ENCODE results near the gene CHRNB2. TPM values are rescaled to one million over a fixed set of nuclear protein-coding genes. Genes with fewer than 3 reads are reported as not detected.

CHRNB2 gene
- total and polyA plus RNA-seq, 9 of the 15 experiments (the other 6 are each of a cell fraction or from before 2014, with no cell fraction given): 0.01 TPM; not detected in 8

DNA sequence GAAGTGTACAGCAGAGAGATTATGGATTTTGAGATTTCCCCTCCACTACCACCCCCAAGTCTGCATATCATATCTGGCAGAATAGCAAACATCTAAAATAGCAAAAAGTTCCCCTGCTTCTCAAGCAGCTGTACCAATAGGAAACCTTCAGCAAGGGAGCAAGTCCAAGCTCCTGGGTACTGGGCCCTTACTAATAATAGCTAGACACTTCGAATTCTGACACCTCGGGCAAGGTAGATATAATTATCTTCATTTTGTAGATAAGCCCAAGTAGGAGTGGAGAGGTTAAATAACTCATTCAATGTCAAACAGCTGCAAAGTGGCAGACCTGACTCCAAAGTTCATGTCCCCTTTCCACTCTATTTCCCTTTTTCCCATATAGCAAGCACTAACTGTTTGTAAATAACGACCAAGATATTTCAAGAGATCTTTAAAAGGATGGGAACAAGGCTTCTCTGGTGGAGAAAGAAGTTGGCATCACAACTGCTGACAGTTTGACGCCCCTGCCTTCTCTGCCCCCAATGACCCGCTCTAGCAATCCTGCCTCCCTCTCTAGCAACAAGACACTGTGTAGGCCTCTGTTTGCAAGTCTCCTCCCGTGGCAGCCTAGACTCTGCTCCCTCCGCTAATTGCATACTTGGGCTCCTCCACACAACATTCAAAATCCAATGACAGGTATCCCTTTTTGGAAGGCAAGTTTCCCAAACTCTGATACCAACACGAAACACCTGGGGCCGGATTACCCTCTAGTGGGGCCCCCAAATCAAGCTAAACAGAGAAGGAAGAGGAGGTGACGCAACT, 59.1 kb downstream of the CHRNB2 start (continued):
- TF ChIP-seq NFATC3 (IDR thresholded peaks at IDR 0.05): no peak
- TF ChIP-seq ZNF431 (CRISPR knock-in tag; IDR thresholded peaks at IDR 0.05): 0 out of 2 replicates have a peak, but pooled peaks have one; percentile 32
- TF ChIP-seq PURB (CRISPR knock-in tag; IDR thresholded peaks at IDR 0.05; ENCODE audit: low read depth): no peak
- TF ChIP-seq HDAC3 (IDR thresholded peaks at IDR 0.05; ENCODE audit: borderline replicate concordance, partially characterized antibody): no peak
- TF ChIP-seq NR2C1 (IDR thresholded peaks at IDR 0.05): no peak
- TF ChIP-seq NR2C1 (tag; IDR thresholded peaks at IDR 0.05): no peak
- TF ChIP-seq CEBPG (CRISPR knock-in tag; IDR thresholded peaks at IDR 0.05): peak; percentile 93; the same call in 1 of the 2 replicates
- TF ChIP-seq CEBPG (tag; conservative IDR thresholded peaks at IDR 0.05 in 1 of 2, IDR thresholded peaks at IDR 0.05 in 1 of 2): peak in 1 of 2 experiments; percentile 94; a peak in 2 of 4 replicates
- no peak for TF ChIP-seq FIP1L1 (IDR thresholded peaks at IDR 0.05; ENCODE audit: low read depth, low read length, poor library complexity, severe bottlenecking)
- TF ChIP-seq, protein P1, sequence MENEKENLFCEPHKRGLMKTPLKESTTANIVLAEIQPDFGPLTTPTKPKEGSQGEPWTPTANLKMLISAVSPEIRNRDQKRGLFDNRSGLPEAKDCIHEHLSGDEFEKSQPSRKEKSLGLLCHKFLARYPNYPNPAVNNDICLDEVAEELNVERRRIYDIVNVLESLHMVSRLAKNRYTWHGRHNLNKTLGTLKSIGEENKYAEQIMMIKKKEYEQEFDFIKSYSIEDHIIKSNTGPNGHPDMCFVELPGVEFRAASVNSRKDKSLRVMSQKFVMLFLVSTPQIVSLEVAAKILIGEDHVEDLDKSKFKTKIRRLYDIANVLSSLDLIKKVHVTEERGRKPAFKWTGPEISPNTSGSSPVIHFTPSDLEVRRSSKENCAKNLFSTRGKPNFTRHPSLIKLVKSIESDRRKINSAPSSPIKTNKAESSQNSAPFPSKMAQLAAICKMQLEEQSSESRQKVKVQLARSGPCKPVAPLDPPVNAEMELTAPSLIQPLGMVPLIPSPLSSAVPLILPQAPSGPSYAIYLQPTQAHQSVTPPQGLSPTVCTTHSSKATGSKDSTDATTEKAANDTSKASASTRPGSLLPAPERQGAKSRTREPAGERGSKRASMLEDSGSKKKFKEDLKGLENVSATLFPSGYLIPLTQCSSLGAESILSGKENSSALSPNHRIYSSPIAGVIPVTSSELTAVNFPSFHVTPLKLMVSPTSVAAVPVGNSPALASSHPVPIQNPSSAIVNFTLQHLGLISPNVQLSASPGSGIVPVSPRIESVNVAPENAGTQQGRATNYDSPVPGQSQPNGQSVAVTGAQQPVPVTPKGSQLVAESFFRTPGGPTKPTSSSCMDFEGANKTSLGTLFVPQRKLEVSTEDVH (IDR thresholded peaks at IDR 0.05; ENCODE audit: low read depth, partially characterized antibody): no peak
- no peak for TF ChIP-seq POLR2AphosphoS5 (IDR thresholded peaks at IDR 0.05; ENCODE audit: control insufficient read depth, insufficient read depth, low read depth, low read length)
- TF ChIP-seq, protein P2, sequence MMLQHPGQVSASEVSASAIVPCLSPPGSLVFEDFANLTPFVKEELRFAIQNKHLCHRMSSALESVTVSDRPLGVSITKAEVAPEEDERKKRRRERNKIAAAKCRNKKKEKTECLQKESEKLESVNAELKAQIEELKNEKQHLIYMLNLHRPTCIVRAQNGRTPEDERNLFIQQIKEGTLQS (IDR thresholded peaks at IDR 0.05): peak; percentile 95; the same call in 1 of the 2 replicates
- TF ChIP-seq, protein P2 (CRISPR knock-in tag; conservative IDR thresholded peaks at IDR 0.05): 0 out of 2 replicates have a peak, but pooled peaks have one; percentile 41
- no peak for TF ChIP-seq SNIP1 (IDR thresholded peaks at IDR 0.05; ENCODE audit: low read depth)
- no peak for TF ChIP-seq ZNF12 (CRISPR knock-in tag; IDR thresholded peaks at IDR 0.05)
- TF ChIP-seq RBFOX2 (IDR thresholded peaks at IDR 0.05; ENCODE audit: low read depth, low read length): no peak
- no peak for TF ChIP-seq FOXJ3 (CRISPR knock-in tag; IDR thresholded peaks at IDR 0.05)
- TF ChIP-seq GABPB1 (CRISPR knock-in tag; IDR thresholded peaks at IDR 0.05): no peak
- TF ChIP-seq FOXJ2 (tag; IDR thresholded peaks at IDR 0.05): no peak
- TF ChIP-seq KAT7 (CRISPR knock-in tag; IDR thresholded peaks at IDR 0.05; ENCODE audit: borderline replicate concordance): 0 out of 2 replicates have a peak, but pooled peaks have one; percentile 14
- TF ChIP-seq, protein P3, sequence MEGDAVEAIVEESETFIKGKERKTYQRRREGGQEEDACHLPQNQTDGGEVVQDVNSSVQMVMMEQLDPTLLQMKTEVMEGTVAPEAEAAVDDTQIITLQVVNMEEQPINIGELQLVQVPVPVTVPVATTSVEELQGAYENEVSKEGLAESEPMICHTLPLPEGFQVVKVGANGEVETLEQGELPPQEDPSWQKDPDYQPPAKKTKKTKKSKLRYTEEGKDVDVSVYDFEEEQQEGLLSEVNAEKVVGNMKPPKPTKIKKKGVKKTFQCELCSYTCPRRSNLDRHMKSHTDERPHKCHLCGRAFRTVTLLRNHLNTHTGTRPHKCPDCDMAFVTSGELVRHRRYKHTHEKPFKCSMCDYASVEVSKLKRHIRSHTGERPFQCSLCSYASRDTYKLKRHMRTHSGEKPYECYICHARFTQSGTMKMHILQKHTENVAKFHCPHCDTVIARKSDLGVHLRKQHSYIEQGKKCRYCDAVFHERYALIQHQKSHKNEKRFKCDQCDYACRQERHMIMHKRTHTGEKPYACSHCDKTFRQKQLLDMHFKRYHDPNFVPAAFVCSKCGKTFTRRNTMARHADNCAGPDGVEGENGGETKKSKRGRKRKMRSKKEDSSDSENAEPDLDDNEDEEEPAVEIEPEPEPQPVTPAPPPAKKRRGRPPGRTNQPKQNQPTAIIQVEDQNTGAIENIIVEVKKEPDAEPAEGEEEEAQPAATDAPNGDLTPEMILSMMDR (IDR thresholded peaks at IDR 0.05 in 2 of 3, conservative IDR thresholded peaks at IDR 0.05 in 1 of 3; ENCODE audit: insufficient read depth in 2 of 3, low read depth in 1 of 3, low read length in 3 of 3): no peak
- TF ChIP-seq GTF2F1 (IDR thresholded peaks at IDR 0.05; ENCODE audit: low read depth, low read length): no peak
- TF ChIP-seq MECOM (CRISPR knock-in tag; IDR thresholded peaks at IDR 0.05): no peak
- TF ChIP-seq STAT5B (CRISPR knock-in tag; IDR thresholded peaks at IDR 0.05): no peak
